OCI-LY7 (cell line): ENCODE measurements around the gene ZNF280D.

Experiments
- CTCF ChIP-seq: fragments of 200-600 bp; sonication (generic); conservative IDR thresholded peaks from 2 replicates; pipeline ENCODE4 v1.5.1; 2014; ENCODE audit warnings: mild to moderate bottlenecking, antibody characterized with exemption, low read length, moderate library complexity, mixed read lengths
- EZH2phosphoT487 ChIP-seq: fragments of 200-600 bp; sonication (generic); IDR thresholded peaks from 2 replicates; pipeline ENCODE4 v1.6.1; 2018; ENCODE audit warnings: low read depth, borderline replicate concordance, mild to moderate bottlenecking, mixed run types, antibody characterized with exemption, low read length, moderate library complexity, mixed read lengths

- no peak for TF ChIP-seq CTCF
- TF ChIP-seq EZH2phosphoT487, result no peak
Measured at GRCh38 chr15:56775641-56776040, 42.3 kb upstream of the ZNF280D start.
